Activated naive CD8-positive, alpha-beta T cell treated with anti-CD3 and anti-CD28 coated beads, Interleukin-2, amount 10 ng/mL, durations not matched to agents 7 days and 5 days (primary cell): ENCODE results near the gene COL5A2. TPM values are rescaled to one million over a fixed set of nuclear protein-coding genes. Genes with fewer than 3 reads are reported as not detected.

Experiments
- ATAC-seq: fragments of 150-1000 bp; cut with Tn5 transposase; one replicate; pipeline ENCODE4 v1.10.0; 2021; ENCODE audit warnings: low read depth, moderate library complexity
- POLR2A ChIA-PET: fragments of 350-600 bp; sonication (Branson Sonifier 250); formaldehyde crosslinking; loops from one replicate; lab custom pipeline; 2021; ENCODE audit warnings: antibody characterized with exemption; lab: Charles Lee
- DNase-seq: peaks from one replicate; pipeline ENCODE4 v3.0.0; 2021
- H3K27ac Mint-ChIP-seq: one replicate; pipeline ENCODE4 v1.8.0; 2022; ENCODE audit warnings: mild to moderate bottlenecking, mixed read lengths
- H3K27me3 Mint-ChIP-seq: one replicate; pipeline ENCODE4 v1.8.0; 2022; ENCODE audit warnings: mild to moderate bottlenecking, moderate library complexity, mixed read lengths
- H3K36me3 Mint-ChIP-seq: one replicate; pipeline ENCODE4 v1.8.0; 2021; ENCODE audit warnings: mild to moderate bottlenecking, mixed read lengths
- H3K4me1 Mint-ChIP-seq: one replicate; pipeline ENCODE4 v1.8.0; 2021; ENCODE audit warnings: mixed read lengths
- H3K4me3 Mint-ChIP-seq: one replicate; pipeline ENCODE4 v1.8.0; 2022; ENCODE audit warnings: mild to moderate bottlenecking, moderate library complexity, mixed read lengths
- H3K9me3 Mint-ChIP-seq: one replicate; pipeline ENCODE4 v1.8.0; 2021; ENCODE audit warnings: mixed read lengths
- total RNA-seq, 2 experiments: library from RNA; stranded (reverse); gene quantifications; one replicate each; pipeline ENCODE4 v1.2.3, GENCODE V29; 2021

COL5A2 gene
- total RNA-seq, 2 experiments from 2014 or later: 2.2 to 2.3 TPM

GRCh38 chr2:189151906-189152305 is 27.7 kb downstream of the COL5A2 start:
- H3K4me3 Mint-ChIP-seq: no peak overlapping the region
- no peaks in the 10 kb centered on the region for H3K9me3 Mint-ChIP-seq
- H3K27ac Mint-ChIP-seq: no peak overlapping the region
- H3K36me3 Mint-ChIP-seq: no peaks in the 10 kb centered on the region
- no peaks in the 10 kb centered on the region for H3K27me3 Mint-ChIP-seq
- POLR2A ChIA-PET: no interaction called here
- ATAC-seq: no peak
- DNase-seq: no peak
- H3K4me1 Mint-ChIP-seq: no peaks in the 10 kb centered on the region

GRCh38 chr2:189150033-189150432 is 29.5 kb downstream of the COL5A2 start:
- Mint-ChIP-seq H3K27me3 (no peaks in the 10 kb centered on the region), H3K4me3 (no peak overlapping the region), H3K36me3 (no peaks in the 10 kb centered on the region), H3K4me1 (no peaks in the 10 kb centered on the region), H3K9me3 (no peaks in the 10 kb centered on the region), H3K27ac (no peak overlapping the region)
- POLR2A ChIA-PET: no interaction called here
- ATAC-seq (no peak), DNase-seq (no peak)

- ATAC-seq (no peak), DNase-seq (no peak)
- H3K4me1 Mint-ChIP-seq: no peaks in the 10 kb centered on the region
- POLR2A ChIA-PET: no interaction called here
- H3K27ac Mint-ChIP-seq: no peak overlapping the region
- H3K27me3 Mint-ChIP-seq: no peaks in the 10 kb centered on the region
- H3K36me3 Mint-ChIP-seq: no peaks in the 10 kb centered on the region
- H3K9me3 Mint-ChIP-seq: no peaks in the 10 kb centered on the region
- no peak overlapping the region for H3K4me3 Mint-ChIP-seq
Observed at GRCh38 chr2:189147989-189148388, 31.6 kb downstream of the COL5A2 start.

- H3K4me3 Mint-ChIP-seq: no peak overlapping the region
Observed at GRCh38 chr2:189147361-189147760, 32.2 kb downstream of the COL5A2 start.

GRCh38 chr2:189146553-189146952 is 33.0 kb downstream of the COL5A2 start:
- DNase-seq: no peak
- H3K9me3 Mint-ChIP-seq: no peaks in the 10 kb centered on the region
- no peaks in the 10 kb centered on the region for H3K4me1 Mint-ChIP-seq
- no peaks in the 10 kb centered on the region for H3K27me3 Mint-ChIP-seq
- no peaks in the 10 kb centered on the region for H3K36me3 Mint-ChIP-seq
- ATAC-seq: no peak
- no peak overlapping the region for H3K27ac Mint-ChIP-seq
- POLR2A ChIA-PET: no interaction called here
- no peak overlapping the region for H3K4me3 Mint-ChIP-seq

More at GRCh38 chr2:189147361-189147760, 32.2 kb downstream of the COL5A2 start:
- no peaks in the 10 kb centered on the region for H3K4me1 Mint-ChIP-seq
- no peak for DNase-seq
- H3K36me3 Mint-ChIP-seq: no peaks in the 10 kb centered on the region
- no peak overlapping the region for H3K27ac Mint-ChIP-seq
- no peaks in the 10 kb centered on the region for H3K9me3 Mint-ChIP-seq
- no peaks in the 10 kb centered on the region for H3K27me3 Mint-ChIP-seq
- POLR2A ChIA-PET: no interaction called here
- ATAC-seq: no peak

- ATAC-seq (no peak), DNase-seq (no peak)
- Mint-ChIP-seq H3K27me3 (no peaks in the 10 kb centered on the region), H3K4me3 (no peak overlapping the region), H3K27ac (no peak overlapping the region), H3K4me1 (no peaks in the 10 kb centered on the region), H3K36me3 (no peaks in the 10 kb centered on the region), H3K9me3 (no peaks in the 10 kb centered on the region)
- POLR2A ChIA-PET: no interaction called here
Observed at GRCh38 chr2:189144700-189145211, 34.8 kb downstream of the COL5A2 start.

- no peak overlapping the region for H3K4me3 Mint-ChIP-seq
- H3K36me3 Mint-ChIP-seq: no peaks in the 10 kb centered on the region
- no peak for DNase-seq
- H3K27ac Mint-ChIP-seq: no peak overlapping the region
- no peaks in the 10 kb centered on the region for H3K4me1 Mint-ChIP-seq
- POLR2A ChIA-PET: no interaction called here
- no peaks in the 10 kb centered on the region for H3K27me3 Mint-ChIP-seq
- no peak for ATAC-seq
- no peaks in the 10 kb centered on the region for H3K9me3 Mint-ChIP-seq
Observed at GRCh38 chr2:189143925-189144324, 35.6 kb downstream of the COL5A2 start.

- H3K27ac Mint-ChIP-seq: no peak overlapping the region
- peak; percentile 71 for ATAC-seq
- no peaks in the 10 kb centered on the region for H3K9me3 Mint-ChIP-seq
- H3K4me1 Mint-ChIP-seq: no peaks in the 10 kb centered on the region
- no peaks in the 10 kb centered on the region for H3K27me3 Mint-ChIP-seq
- H3K4me3 Mint-ChIP-seq: no peak overlapping the region
- DNase-seq: peak; percentile 25
- H3K36me3 Mint-ChIP-seq: no peaks in the 10 kb centered on the region
- POLR2A ChIA-PET: interaction anchor here (0.7 kb wide), 1 partner anchor 36 kb away, joined by 3 read pairs; no protein-coding TSS in a partner anchor
Observed at GRCh38 chr2:189142893-189143759, 36.4 kb downstream of the COL5A2 start.

- Mint-ChIP-seq H3K9me3 (no peaks in the 10 kb centered on the region), H3K4me3 (no peak overlapping the region), H3K27ac (no peak overlapping the region), H3K4me1 (no peaks in the 10 kb centered on the region), H3K27me3 (no peaks in the 10 kb centered on the region), H3K36me3 (no peaks in the 10 kb centered on the region)
- POLR2A ChIA-PET: no interaction called here
- DNase-seq (no peak), ATAC-seq (no peak)
Observed at GRCh38 chr2:189138800-189139199, 40.8 kb downstream of the COL5A2 start.

GRCh38 chr2:189137519-189137918 is 42.0 kb downstream of the COL5A2 start:
- no peaks in the 10 kb centered on the region for H3K9me3 Mint-ChIP-seq
- POLR2A ChIA-PET: no interaction called here
- no peak overlapping the region for H3K4me3 Mint-ChIP-seq
- no peaks in the 10 kb centered on the region for H3K4me1 Mint-ChIP-seq
- H3K36me3 Mint-ChIP-seq: no peaks in the 10 kb centered on the region
- ATAC-seq: no peak
- no peak for DNase-seq
- H3K27ac Mint-ChIP-seq: no peak overlapping the region
- no peaks in the 10 kb centered on the region for H3K27me3 Mint-ChIP-seq

- H3K9me3 Mint-ChIP-seq: no peaks in the 10 kb centered on the region
- H3K27me3 Mint-ChIP-seq: no peaks in the 10 kb centered on the region
- H3K4me3 Mint-ChIP-seq: no peak overlapping the region
- no peak for DNase-seq
- no peaks in the 10 kb centered on the region for H3K36me3 Mint-ChIP-seq
- ATAC-seq: no peak
- H3K4me1 Mint-ChIP-seq: no peaks in the 10 kb centered on the region
- no peak overlapping the region for H3K27ac Mint-ChIP-seq
- POLR2A ChIA-PET: no interaction called here
Observed at GRCh38 chr2:189134485-189134884, 45.1 kb downstream of the COL5A2 start.

GRCh38 chr2:189131991-189132390 is 47.6 kb downstream of the COL5A2 start:
- Mint-ChIP-seq H3K27ac (no peak overlapping the region), H3K9me3 (no peaks in the 10 kb centered on the region), H3K4me3 (no peak overlapping the region), H3K4me1 (no peaks in the 10 kb centered on the region), H3K27me3 (no peaks in the 10 kb centered on the region), H3K36me3 (no peaks in the 10 kb centered on the region)
- POLR2A ChIA-PET: no interaction called here
- DNase-seq (no peak), ATAC-seq (no peak)

GRCh38 chr2:189129971-189130370 is 49.6 kb downstream of the COL5A2 start:
- Mint-ChIP-seq H3K36me3 (no peaks in the 10 kb centered on the region), H3K27ac (no peak overlapping the region), H3K4me3 (no peak overlapping the region), H3K27me3 (no peaks in the 10 kb centered on the region), H3K4me1 (no peaks in the 10 kb centered on the region), H3K9me3 (no peaks in the 10 kb centered on the region)
- no peak for DNase-seq
- ATAC-seq: no peak
- POLR2A ChIA-PET: no interaction called here

GRCh38 chr2:189128970-189129369 is 50.6 kb downstream of the COL5A2 start:
- POLR2A ChIA-PET: no interaction called here

More at GRCh38 chr2:189128970-189129369, 50.6 kb downstream of the COL5A2 start:
- DNase-seq (no peak), ATAC-seq (no peak)
- no peaks in the 10 kb centered on the region for H3K27me3 Mint-ChIP-seq
- no peak overlapping the region for H3K27ac Mint-ChIP-seq
- H3K36me3 Mint-ChIP-seq: no peaks in the 10 kb centered on the region
- no peak overlapping the region for H3K4me3 Mint-ChIP-seq
- no peaks in the 10 kb centered on the region for H3K4me1 Mint-ChIP-seq
- no peaks in the 10 kb centered on the region for H3K9me3 Mint-ChIP-seq
